HepG2 (cell line): ENCODE measurements around the gene PAQR5. TPM values are rescaled to one million over a fixed set of nuclear protein-coding genes. Genes with fewer than 3 reads are reported as not detected.

Experiments
- KAT7 ChIP-seq: IDR thresholded peaks from 2 replicates; pipeline ENCODE4 v1.6.1; 2018; ENCODE audit warnings: borderline replicate concordance, missing compliant biosample characterization
- KDM5A ChIP-seq: fragments of 200-600 bp; sonication (generic); IDR thresholded peaks from 2 replicates; pipeline ENCODE4 v1.7.0; 2018; ENCODE audit warnings: antibody characterized with exemption, mild to moderate bottlenecking, low read length, borderline replicate concordance
- KLF6 ChIP-seq: IDR thresholded peaks from 2 replicates; pipeline ENCODE4 v1.8.0; 2016; ENCODE audit warnings: missing biosample characterization, missing genetic modification reagents
- MTF1 ChIP-seq: sonication (generic); formaldehyde crosslinking; IDR thresholded peaks from 2 replicates; pipeline ENCODE4 v1.5.0; 2020; ENCODE audit warnings: missing genetic modification reagents
- RORA ChIP-seq: sonication (generic); formaldehyde crosslinking; IDR thresholded peaks from 2 replicates; pipeline ENCODE4 v1.5.0; 2020; ENCODE audit warnings: mild to moderate bottlenecking, missing genetic modification reagents, moderate library complexity
- STAG1 ChIP-seq: sonication (generic); formaldehyde crosslinking; IDR thresholded peaks from 2 replicates; pipeline ENCODE4 v1.4.0; 2020; ENCODE audit warnings: missing genetic modification reagents
- U2AF1 ChIP-seq: fragments of 200-400 bp; formaldehyde crosslinking; optimal IDR thresholded peaks from 2 replicates; pipeline ENCODE3; 2017; ENCODE audit warnings: mild to moderate bottlenecking, low read depth, low read length
- ZFX ChIP-seq: sonication (generic); formaldehyde crosslinking; IDR thresholded peaks from 2 replicates; pipeline ENCODE4 v1.4.0; 2020; ENCODE audit warnings: mild to moderate bottlenecking, low read depth, missing genetic modification reagents, moderate library complexity
- ZMAT3 ChIP-seq: sonication (generic); formaldehyde crosslinking; conservative IDR thresholded peaks from 2 replicates; pipeline ENCODE4 v1.7.0; 2021; ENCODE audit warnings: missing genetic modification reagents
- ZNF460 ChIP-seq: sonication (generic); formaldehyde crosslinking; IDR thresholded peaks from 2 replicates; pipeline ENCODE4 v1.5.1; 2020; ENCODE audit warnings: missing genetic modification reagents, mild to moderate bottlenecking, borderline replicate concordance
- ZNF564 ChIP-seq: sonication (generic); formaldehyde crosslinking; IDR thresholded peaks from 2 replicates; pipeline ENCODE4 v1.8.1; 2023; ENCODE audit warnings: mild to moderate bottlenecking, missing genetic modification reagents
- ZNF598 ChIP-seq: sonication (generic); formaldehyde crosslinking; IDR thresholded peaks from 2 replicates; pipeline ENCODE4 v1.5.1; 2020; ENCODE audit warnings: mild to moderate bottlenecking, missing genetic modification reagents, borderline replicate concordance
- ZNF780A ChIP-seq: sonication (generic); formaldehyde crosslinking; IDR thresholded peaks from 2 replicates; pipeline ENCODE4 v1.8.0; 2022; ENCODE audit warnings: mild to moderate bottlenecking, missing genetic modification reagents, moderate library complexity
- polyA plus RNA-seq, 8 experiments: library from polyadenylated mRNA; depleted of rRNA in 3 of 8; stranded (reverse) in 7 of 8; unstranded in 1 of 8; fragments of >200 nt; fragmentation: Illumina TruSeq in 4 of 8; extraction: Trizol in 4 of 8; gene quantifications; 2 replicates each; pipeline versions ENCODE4 v1.2.1 to v1.2.3, GENCODE V29; 2011 to 2016; ENCODE audit warnings: low read depth in 4 of 8, missing spikeins in 1 of 8, mixed read lengths in 1 of 8; ENCODE audit not compliant: insufficient read depth in 1 of 8
- total RNA-seq, 5 experiments: library from RNA; depleted of rRNA; stranded (reverse); fragments of >200 nt; fragmentation: Illumina TruSeq; extraction: Trizol; gene quantifications; 2 replicates each; pipeline ENCODE4 v1.2.3, GENCODE V29; 2016; ENCODE audit warnings: low read depth in 1 of 5
- TF ChIP-seq, protein P1 (sequence below): sonication (generic); formaldehyde crosslinking; IDR thresholded peaks from 2 replicates; pipeline ENCODE4 v1.4.0; 2020; ENCODE audit warnings: missing genetic modification reagents
- TF ChIP-seq, protein P2 (sequence below): sonication (generic); formaldehyde crosslinking; conservative IDR thresholded peaks from 2 replicates; pipeline ENCODE4 v1.8.0; 2022; ENCODE audit warnings: missing genetic modification reagents
- TF ChIP-seq, protein P3 (sequence below): sonication (generic); formaldehyde crosslinking; IDR thresholded peaks from 2 replicates; pipeline ENCODE4 v1.9.0; 2021; ENCODE audit warnings: missing genetic modification reagents, borderline replicate concordance
- TF ChIP-seq, protein P4 (sequence below): sonication (generic); formaldehyde crosslinking; IDR thresholded peaks from 2 replicates; pipeline ENCODE4 v1.4.0; 2020; ENCODE audit warnings: missing genetic modification reagents
- TF ChIP-seq, protein P5 (sequence below), 2 experiments: IDR thresholded peaks; 2 replicates each; pipeline ENCODE4 v1.6.1; 2011 to 2012; ENCODE audit warnings: low read length in 2 of 2, borderline replicate concordance in 1 of 2, low read depth in 1 of 2, mild to moderate bottlenecking in 1 of 2, moderate library complexity in 1 of 2

The PAQR5 gene
- total and polyA plus RNA-seq, 2 of the 13 experiments (the other 11 are each of a cell fraction or from before 2014, with no cell fraction given): 0.53 to 1.3 TPM

DNA sequence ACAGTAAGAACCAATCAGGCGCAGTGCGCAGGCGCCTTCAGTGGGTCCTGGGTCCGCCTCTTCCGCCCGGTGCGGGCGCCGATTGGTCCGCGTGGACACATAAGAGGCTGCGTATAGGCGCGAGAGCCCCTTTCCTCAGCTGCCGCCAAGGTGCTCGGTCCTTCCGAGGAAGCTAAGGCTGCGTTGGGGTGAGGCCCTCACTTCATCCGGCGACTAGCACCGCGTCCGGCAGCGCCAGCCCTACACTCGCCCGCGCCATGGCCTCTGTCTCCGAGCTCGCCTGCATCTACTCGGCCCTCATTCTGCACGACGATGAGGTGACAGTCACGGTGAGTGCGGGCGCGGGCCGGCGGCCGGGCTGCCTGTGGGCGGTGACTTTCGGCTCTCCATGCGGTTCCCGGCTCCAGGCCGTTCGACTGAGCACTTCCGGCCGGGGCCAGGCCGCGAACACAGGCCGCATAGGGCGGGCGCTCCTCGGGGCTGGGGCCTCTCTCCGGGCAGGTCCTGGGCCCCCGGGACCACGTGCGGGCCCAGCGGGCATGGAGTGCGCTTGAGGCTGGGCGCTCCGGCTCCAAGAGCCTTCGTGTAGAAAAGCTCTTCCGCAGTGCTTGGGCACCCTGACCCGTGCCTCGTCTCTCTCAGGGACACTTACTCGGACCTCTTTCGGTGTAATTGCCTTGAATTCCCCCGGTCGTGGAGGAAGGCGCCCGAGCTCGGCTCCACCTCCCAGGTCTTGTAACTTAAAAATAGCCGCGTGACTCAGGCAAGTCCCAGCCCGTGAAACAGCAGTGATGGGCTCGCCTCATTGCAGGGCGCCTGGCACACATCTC lies 154.2 kb downstream of the PAQR5 start, which contains the start of gene RPLP1 (continued):
- TF ChIP-seq, protein P1, sequence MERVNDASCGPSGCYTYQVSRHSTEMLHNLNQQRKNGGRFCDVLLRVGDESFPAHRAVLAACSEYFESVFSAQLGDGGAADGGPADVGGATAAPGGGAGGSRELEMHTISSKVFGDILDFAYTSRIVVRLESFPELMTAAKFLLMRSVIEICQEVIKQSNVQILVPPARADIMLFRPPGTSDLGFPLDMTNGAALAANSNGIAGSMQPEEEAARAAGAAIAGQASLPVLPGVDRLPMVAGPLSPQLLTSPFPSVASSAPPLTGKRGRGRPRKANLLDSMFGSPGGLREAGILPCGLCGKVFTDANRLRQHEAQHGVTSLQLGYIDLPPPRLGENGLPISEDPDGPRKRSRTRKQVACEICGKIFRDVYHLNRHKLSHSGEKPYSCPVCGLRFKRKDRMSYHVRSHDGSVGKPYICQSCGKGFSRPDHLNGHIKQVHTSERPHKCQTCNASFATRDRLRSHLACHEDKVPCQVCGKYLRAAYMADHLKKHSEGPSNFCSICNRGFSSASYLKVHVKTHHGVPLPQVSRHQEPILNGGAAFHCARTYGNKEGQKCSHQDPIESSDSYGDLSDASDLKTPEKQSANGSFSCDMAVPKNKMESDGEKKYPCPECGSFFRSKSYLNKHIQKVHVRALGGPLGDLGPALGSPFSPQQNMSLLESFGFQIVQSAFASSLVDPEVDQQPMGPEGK (CRISPR knock-in tag): peak; percentile 26
- TF ChIP-seq, protein P2, sequence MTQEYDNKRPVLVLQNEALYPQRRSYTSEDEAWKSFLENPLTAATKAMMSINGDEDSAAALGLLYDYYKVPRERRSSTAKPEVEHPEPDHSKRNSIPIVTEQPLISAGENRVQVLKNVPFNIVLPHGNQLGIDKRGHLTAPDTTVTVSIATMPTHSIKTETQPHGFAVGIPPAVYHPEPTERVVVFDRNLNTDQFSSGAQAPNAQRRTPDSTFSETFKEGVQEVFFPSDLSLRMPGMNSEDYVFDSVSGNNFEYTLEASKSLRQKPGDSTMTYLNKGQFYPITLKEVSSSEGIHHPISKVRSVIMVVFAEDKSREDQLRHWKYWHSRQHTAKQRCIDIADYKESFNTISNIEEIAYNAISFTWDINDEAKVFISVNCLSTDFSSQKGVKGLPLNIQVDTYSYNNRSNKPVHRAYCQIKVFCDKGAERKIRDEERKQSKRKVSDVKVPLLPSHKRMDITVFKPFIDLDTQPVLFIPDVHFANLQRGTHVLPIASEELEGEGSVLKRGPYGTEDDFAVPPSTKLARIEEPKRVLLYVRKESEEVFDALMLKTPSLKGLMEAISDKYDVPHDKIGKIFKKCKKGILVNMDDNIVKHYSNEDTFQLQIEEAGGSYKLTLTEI (CRISPR knock-in tag): no peak
- TF ChIP-seq KLF6 (CRISPR knock-in tag) (peak; percentile 90; the same call in 1 of the 2 replicates), ZNF598 (CRISPR knock-in tag) (peak; percentile 52; the same call in 1 of the 2 replicates), STAG1 (CRISPR knock-in tag) (peak; percentile 4; the same call in 1 of the 2 replicates), RORA (CRISPR knock-in tag) (no peak), KDM5A (no peak; the same call in 1 of the 2 replicates), ZMAT3 (CRISPR knock-in tag) (peak; percentile 17; the same call in 1 of the 2 replicates), ZNF564 (CRISPR knock-in tag) (peak; percentile 70; the same call in 1 of the 2 replicates), U2AF1 (peak; percentile 83), ZNF780A (CRISPR knock-in tag) (no peak; the same call in 1 of the 2 replicates), MTF1 (no peak), KAT7 (CRISPR knock-in tag) (peak; percentile 59), ZNF460 (CRISPR knock-in tag) (no peak), ZFX (CRISPR knock-in tag) (peak; percentile 100)
- TF ChIP-seq, protein P3, sequence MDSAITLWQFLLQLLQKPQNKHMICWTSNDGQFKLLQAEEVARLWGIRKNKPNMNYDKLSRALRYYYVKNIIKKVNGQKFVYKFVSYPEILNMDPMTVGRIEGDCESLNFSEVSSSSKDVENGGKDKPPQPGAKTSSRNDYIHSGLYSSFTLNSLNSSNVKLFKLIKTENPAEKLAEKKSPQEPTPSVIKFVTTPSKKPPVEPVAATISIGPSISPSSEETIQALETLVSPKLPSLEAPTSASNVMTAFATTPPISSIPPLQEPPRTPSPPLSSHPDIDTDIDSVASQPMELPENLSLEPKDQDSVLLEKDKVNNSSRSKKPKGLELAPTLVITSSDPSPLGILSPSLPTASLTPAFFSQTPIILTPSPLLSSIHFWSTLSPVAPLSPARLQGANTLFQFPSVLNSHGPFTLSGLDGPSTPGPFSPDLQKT: no peak
- TF ChIP-seq, protein P4, sequence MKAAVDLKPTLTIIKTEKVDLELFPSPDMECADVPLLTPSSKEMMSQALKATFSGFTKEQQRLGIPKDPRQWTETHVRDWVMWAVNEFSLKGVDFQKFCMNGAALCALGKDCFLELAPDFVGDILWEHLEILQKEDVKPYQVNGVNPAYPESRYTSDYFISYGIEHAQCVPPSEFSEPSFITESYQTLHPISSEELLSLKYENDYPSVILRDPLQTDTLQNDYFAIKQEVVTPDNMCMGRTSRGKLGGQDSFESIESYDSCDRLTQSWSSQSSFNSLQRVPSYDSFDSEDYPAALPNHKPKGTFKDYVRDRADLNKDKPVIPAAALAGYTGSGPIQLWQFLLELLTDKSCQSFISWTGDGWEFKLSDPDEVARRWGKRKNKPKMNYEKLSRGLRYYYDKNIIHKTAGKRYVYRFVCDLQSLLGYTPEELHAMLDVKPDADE (CRISPR knock-in tag): peak; percentile 48; the same call in 1 of the 2 replicates
- TF ChIP-seq, protein P5, sequence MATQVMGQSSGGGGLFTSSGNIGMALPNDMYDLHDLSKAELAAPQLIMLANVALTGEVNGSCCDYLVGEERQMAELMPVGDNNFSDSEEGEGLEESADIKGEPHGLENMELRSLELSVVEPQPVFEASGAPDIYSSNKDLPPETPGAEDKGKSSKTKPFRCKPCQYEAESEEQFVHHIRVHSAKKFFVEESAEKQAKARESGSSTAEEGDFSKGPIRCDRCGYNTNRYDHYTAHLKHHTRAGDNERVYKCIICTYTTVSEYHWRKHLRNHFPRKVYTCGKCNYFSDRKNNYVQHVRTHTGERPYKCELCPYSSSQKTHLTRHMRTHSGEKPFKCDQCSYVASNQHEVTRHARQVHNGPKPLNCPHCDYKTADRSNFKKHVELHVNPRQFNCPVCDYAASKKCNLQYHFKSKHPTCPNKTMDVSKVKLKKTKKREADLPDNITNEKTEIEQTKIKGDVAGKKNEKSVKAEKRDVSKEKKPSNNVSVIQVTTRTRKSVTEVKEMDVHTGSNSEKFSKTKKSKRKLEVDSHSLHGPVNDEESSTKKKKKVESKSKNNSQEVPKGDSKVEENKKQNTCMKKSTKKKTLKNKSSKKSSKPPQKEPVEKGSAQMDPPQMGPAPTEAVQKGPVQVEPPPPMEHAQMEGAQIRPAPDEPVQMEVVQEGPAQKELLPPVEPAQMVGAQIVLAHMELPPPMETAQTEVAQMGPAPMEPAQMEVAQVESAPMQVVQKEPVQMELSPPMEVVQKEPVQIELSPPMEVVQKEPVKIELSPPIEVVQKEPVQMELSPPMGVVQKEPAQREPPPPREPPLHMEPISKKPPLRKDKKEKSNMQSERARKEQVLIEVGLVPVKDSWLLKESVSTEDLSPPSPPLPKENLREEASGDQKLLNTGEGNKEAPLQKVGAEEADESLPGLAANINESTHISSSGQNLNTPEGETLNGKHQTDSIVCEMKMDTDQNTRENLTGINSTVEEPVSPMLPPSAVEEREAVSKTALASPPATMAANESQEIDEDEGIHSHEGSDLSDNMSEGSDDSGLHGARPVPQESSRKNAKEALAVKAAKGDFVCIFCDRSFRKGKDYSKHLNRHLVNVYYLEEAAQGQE (IDR thresholded peaks at IDR 0.05; ENCODE audit: borderline replicate concordance in 1 of 2, low read depth in 1 of 2, low read length in 2 of 2): peak in 1 of 2 experiments; percentile 82; a peak in 2 of 4 replicates
